ENCODE data around the gene BCOR.

The BCOR gene

GRCh38 chrX:40013266-40014195 is 84.2 kb downstream of the BCOR start:
- DNase-seq = peak; percentile 81

- DNase-seq = no peak
These were observed 84.9 kb downstream of the BCOR start for GRCh38 chrX:40012868-40013265.

GRCh38 chrX:40012039-40012867 is 85.5 kb downstream of the BCOR start:
- peak; percentile 43 for DNase-seq

- DNase-seq = no peak
These were observed 86.3 kb downstream of the BCOR start for GRCh38 chrX:40011322-40012038.

GRCh38 chrX:40010550-40011321 is 87.0 kb downstream of the BCOR start:
- DNase-seq = peak; percentile 25

- DNase-seq = no peak
These were observed 87.9 kb downstream of the BCOR start for GRCh38 chrX:40009890-40010289.

GRCh38 chrX:40009462-40009851 is 88.3 kb downstream of the BCOR start:
- DNase-seq = no peak

- peak; percentile 51 for DNase-seq
These were observed 88.8 kb downstream of the BCOR start for GRCh38 chrX:40008791-40009461.

GRCh38 chrX:40007756-40008705 is 89.7 kb downstream of the BCOR start:
- DNase-seq = no peak

GRCh38 chrX:40007131-40007755 is 90.5 kb downstream of the BCOR start:
- no peak for DNase-seq

- DNase-seq = no peak
These were observed 91.4 kb downstream of the BCOR start for GRCh38 chrX:40006106-40007017.

- no peak for DNase-seq
These were observed 92.3 kb downstream of the BCOR start for GRCh38 chrX:40005292-40006011.

GRCh38 chrX:40004921-40005291 is 92.9 kb downstream of the BCOR start:
- no peak for DNase-seq

GRCh38 chrX:40004246-40004535 is 93.6 kb downstream of the BCOR start:
- DNase-seq = no peak

- no peak for DNase-seq
These were observed 94.1 kb downstream of the BCOR start for GRCh38 chrX:40003428-40004245.

- no peak for DNase-seq
These were observed 94.7 kb downstream of the BCOR start for GRCh38 chrX:40003071-40003427.

All from NCI-H510A treated with DMSO at 0.1 percent for 48 hours (cell line).